ENCODE measurements around the gene HK1.

DNA sequence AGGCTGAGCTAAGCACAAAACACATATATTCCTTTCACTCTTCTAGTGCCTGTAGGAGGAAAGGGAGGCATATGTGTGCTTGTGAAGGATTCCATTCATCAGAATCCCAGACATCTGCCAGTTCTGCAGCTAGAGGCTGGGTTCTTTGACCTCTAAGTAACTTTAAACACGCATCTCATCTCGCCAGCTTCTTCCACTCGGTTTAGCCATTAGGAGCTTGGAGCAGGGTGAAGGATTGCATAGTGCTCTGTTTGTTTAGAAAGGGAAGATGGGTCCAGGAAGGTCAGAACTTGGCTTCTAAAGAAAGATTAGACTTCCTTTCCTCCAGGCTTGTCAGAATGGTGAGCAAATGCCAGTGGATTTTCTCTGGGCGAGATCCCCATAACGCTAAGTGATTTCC, 43.6 kb downstream of the HK1 start:
- TF ChIP-seq CTCF (IDR thresholded peaks at IDR 0.05; ENCODE audit: low read length), result no peak
- no peak for TF ChIP-seq EZH2 (IDR thresholded peaks at IDR 0.05; ENCODE audit: borderline replicate concordance, low read length)
